Umbilical cord (tissue), 2 donors: Measurements from ENCODE around the gene CACNA1I. TPM values are rescaled to one million over a fixed set of nuclear protein-coding genes. Genes with fewer than 3 reads are reported as not detected.
A peak's percentile ranks its signal among the peaks of the same experiment; 100 is the strongest.

Experiments
- DNase-seq: peaks from one replicate; pipeline ENCODE4 v3.0.0-alpha.2; 2015; ENCODE audit warnings: low spot score
- total RNA-seq: library from RNA; depleted of rRNA; stranded (reverse); fragments of >200 nt; gene quantifications from one replicate; pipeline ENCODE4 v1.2.3, GENCODE V29; 2014; ENCODE audit warnings: low replicate concordance; ENCODE audit not compliant: insufficient read depth

Gene CACNA1I
- total RNA-seq, 1 donor from 2014 or later = 0.48 TPM

DNA sequence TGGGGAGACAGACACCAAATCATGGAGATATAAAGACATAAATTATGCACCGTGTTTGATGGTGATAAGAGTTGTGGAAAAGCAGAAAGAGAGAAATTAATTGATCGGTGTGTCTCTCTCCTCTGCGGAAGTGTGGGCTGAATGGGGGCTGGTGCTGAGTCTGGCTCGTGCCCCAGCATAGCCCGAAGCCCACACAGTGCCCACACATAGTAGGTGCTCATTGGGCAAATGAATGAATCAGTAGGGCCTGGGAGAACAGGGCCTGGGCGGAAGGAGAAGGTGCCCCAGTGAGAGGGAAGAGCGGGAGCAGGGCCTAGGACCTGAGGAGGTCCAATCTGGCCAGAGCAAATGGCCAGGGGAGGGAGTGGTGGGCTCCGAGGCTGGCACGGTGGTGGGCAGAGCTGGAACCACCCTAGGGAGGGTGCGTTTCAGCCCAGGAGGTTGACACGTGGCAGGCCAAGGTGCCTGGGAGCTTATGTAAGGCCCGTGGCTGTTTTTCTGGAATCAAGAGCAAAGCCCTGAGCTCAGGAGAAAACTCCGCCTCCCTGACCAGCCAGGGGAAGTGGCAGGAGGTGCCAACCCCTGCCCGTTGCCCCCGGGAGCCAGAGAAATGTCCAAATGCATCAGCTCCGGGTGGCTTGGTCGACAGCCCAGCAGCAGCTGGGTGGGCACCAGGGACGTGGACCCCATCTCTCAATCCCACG, 2.1 kb upstream of the CACNA1I start:
- DNase-seq = no peak

DNA sequence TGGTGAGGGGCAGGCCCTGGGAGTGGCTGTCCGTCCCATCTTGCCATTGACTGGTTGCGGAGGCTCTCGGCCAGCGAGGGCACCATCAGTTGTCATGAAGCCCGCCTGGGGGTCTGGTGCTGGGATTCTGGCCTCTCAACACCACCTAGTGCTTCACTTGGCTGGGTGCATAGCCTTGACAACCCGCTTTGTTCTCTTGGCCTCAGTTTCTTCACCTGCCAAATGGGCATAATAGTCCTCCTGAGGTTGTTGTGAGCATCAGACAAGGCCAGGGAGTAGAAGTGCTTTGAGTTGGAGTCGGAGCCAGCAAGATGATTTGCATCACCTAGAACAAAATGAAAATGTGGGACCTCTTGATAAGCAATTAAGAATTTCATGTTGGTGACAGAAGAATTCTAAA, 1.5 kb upstream of the CACNA1I start:
- DNase-seq = no peak

GRCh38 chr22:39570226-39570625, 327 bp upstream of the CACNA1I start:
- DNase-seq = no peak

- DNase-seq = no peak
Observed at GRCh38 chr22:39571538-39571937, 985 bp downstream of the CACNA1I start.

GRCh38 chr22:39574779-39575551, 4.4 kb downstream of the CACNA1I start:
- peak; percentile 57 for DNase-seq

DNA sequence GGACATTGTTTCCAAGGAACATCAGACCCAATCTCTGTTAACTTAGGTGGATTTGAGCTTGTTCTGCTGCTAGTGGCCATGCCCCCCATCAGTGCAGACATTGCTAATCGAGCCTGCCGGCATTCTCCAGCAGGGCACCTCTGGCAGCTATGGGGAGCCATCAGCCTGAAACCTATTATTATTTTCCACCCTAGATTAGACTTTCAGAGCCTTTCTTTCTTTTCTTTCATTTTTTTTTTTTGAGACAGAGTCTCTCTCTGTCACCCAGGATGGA, 4.9 kb downstream of the CACNA1I start:
- DNase-seq = no peak

- no peak for DNase-seq
Observed at GRCh38 chr22:39576027-39576426, 5.5 kb downstream of the CACNA1I start.

DNA sequence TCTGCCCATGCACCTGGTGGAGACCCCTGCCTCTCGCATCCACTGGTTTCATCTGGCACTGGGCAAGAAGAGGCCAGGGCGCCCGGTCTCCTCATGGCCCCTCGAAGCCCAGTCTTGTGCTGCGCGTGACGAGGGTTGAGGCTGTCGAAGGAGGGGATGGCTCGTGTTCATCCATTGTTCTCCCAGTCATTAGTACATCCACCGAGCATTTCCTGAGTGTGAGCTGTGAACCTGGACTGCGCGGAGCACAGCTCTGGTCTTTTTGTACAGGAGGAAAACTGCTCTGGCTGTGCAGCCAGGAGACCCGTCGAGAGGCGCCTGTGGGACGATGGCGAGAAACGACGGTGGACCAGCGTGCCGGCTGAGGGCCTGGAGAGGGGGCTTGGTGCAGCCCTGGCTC, 6.8 kb downstream of the CACNA1I start:
- DNase-seq = no peak

- DNase-seq = no peak
Observed at GRCh38 chr22:39577900-39578299, 7.3 kb downstream of the CACNA1I start.

GRCh38 chr22:39580006-39580441, 9.5 kb downstream of the CACNA1I start:
- DNase-seq = no peak

GRCh38 chr22:39580795-39581194, 10.2 kb downstream of the CACNA1I start:
- no peak for DNase-seq

DNA sequence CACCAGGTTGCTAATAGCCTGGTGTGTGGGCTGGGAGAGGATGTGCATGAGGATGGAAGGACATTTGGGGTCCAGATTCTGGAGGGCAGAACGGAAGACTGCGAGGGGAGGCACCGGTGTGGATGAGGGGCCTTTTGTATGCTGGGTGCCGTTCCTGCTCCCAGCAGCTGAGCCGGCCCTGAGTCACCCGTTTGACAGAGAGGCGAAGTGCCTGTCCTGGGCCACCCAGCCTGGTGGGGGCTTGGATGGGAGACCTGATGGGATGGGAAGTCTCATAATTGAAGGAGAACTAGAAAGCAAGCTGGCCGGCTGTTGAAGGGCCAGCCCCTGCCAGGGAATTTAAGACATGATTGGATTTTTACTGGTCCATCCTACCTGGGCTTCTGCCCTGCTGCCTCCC, 10.8 kb downstream of the CACNA1I start:
- DNase-seq = no peak

- DNase-seq = no peak
Observed at GRCh38 chr22:39583066-39583667, 12.6 kb downstream of the CACNA1I start.

DNA sequence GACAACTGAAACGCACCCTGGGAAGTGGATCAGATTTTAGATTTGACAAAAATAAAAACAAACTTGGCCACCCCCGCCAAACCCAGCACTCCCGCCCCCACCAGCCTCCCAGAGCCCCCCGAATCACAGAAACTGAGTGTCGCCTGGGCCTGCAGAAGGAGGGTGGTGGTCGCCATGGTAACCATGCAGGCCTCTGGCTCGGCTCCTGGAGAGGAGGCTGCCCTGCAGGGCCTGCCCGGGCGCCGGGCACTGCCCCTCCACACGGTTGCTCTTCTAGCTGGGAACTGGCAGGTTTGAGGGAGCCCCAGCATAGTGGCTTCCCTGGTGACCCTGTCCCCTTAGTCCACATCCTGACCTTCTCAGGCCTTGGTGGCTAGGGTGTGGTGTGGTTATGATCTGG, 19.3 kb downstream of the CACNA1I start:
- DNase-seq = no peak

DNA sequence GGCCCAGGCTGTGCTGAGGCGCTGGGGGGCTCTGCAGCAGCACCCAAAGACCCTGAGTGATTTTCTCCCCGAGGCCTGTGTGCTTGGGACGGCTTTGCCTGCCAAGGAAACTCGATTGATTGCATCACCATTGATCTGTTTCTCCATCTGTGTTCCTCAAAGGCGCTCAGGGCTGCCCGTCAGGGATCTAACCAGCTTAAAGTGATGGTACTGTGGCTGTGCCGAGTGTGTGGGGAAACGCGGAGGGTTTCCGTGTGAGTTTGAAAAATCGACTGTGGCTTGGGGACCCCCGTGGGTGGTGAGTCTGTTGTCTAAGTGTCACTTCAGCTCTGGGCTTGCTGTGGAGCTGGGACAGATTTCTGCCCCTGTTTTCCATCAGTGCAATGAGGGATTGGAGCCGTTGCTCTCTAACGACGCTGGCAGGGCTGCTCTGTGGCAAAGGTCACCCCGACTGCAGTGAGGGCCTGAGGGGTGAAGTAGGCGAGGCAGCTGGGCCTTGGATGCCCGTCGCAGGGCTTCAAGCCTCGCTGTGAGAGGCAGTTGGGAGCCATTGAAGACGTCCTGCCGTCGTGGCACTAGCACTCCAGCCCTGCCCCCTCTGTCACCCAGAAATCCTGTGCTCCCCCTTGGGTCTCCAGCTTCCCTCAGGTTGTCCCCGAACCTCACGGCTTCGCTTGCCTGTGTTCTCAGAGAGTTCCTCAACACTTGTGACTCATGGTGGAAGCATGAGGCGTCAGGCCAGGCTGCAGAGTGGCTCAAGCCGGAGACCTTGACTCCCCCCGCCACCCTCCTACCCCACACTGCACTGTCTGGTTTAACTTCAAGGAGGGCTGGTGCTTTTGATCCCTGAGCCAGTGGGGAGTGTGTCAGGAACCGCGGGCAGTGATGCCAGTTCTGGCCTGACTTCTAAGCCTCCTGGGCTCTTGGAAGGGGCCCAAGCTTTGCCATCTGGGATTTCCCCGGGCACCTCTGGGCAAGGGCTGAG, 21.8 kb downstream of the CACNA1I start:
- peak; percentile 89 for DNase-seq

DNA sequence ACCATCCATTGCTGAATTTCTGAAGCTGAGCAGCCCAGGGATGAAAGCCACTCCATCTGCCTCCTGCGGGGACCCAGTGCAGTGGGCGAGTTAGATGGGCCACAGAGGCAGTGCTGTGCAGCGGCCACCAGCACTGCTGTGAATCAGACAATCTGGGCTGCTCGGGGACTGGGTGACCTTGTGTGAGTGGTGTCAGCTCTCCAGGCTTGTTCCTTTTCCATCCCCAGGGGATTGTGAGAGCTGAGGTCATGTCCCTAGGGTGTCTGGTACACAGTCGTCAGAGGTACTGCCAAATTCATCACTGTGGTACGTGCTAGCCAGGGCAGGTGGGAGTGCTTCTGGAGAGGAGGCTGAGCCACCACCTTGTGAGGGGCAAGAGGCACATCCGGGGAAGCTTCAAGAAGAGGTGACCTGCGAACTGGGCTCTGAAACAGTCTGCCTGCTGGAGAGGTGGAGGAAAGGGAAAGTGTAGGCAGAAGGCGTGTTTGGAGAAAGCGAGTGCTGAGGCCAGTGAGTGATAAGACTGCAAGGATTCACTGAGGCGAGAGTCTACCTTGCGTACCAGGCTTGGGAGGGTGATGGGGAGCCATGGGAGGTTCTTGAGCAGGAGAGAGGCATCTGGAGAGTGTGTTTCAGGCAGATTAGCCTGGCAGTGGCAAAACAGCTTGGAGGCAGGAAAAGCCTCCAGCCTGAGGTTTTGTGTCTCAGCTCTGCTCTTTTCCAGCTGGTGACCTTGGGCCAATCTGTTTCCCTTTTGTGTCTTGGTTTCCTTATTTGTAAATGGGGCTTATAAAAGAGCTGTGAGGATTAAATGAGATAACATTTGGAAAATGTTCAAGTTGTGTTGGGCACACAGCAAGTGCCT, 22.7 kb downstream of the CACNA1I start:
- no peak for DNase-seq

- DNase-seq = no peak
Observed at GRCh38 chr22:39593931-39594285, 23.4 kb downstream of the CACNA1I start.

DNA sequence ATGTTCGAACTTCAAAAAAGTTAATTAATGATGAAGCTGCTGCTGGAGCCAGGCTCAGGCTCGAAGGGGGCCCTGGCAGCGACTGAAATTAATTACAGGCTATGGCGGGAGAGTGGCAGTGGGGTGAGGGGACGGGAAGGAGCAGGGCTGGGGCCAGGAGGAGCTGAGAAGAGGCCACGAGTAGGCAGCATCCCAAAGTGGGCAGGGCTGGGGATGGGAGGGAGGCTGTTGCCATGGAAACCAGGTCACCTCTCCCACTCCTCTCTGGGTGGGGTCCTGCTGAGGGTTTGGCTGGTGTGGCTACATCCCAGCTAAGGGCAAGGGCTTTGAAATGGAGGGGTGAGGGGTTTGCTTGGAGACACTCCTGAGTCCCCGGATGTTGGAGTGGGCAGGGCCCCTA, 23.9 kb downstream of the CACNA1I start:
- DNase-seq = no peak

DNA sequence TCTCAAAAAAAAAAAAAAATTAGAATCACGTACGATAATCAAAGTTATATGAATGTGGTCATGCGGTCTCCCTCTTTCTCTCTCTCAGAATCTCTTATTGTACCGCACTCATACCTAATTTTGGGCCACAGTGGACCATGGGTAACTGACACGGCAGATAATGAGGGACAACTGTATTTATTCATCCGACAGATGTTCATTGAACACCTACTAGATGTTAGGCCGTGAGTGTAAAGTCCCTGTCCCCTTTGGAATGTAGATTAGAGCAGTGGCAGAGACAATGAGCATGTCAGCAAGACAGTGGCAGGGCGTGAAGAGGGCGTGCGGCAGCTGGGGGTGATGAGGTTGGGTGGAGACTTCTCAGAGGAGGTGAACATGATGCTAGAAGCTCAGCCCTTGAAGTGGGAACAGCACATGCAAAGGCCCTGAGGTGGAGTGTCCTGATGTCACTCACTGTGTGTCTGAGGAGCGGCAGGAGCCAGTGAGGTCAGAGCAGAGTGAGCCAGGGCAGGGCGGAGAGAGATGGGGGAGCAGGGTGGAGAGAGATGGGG, 25.1 kb downstream of the CACNA1I start:
- DNase-seq = no peak

DNA sequence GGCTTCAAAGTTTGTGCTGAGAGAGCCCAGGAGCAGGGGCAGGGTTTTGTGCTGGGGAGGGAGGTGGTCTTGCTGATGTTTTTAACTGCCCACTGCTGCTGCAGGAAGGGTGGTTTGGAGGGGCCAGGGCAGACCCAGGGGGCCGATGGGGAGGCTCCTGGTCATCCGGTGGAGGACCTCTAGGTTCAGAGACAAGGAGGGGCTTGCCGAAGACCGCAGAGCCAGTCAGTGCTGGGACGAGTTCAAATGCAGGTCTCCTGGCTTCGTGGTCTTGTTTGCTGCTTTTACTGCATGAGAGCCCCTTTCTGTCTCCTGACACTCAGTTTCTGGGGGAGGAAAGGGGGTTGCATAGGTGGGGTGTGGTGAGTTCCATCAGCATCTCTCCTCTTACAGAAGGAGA, 26.0 kb downstream of the CACNA1I start:
- no peak for DNase-seq
